AG09309 (cell line): ENCODE results near the gene RANBP3.

Source experiments
- DNase-seq: peaks from one replicate; pipeline ENCODE4 v3.0.0-alpha.2; 2010; ENCODE audit warnings: low read depth
- H3K4me3 ChIP-seq: 2 replicates; pipeline ENCODE4 v1.5.1; 2011; ENCODE audit warnings: mild to moderate bottlenecking, low read depth, low read length, moderate library complexity; ENCODE audit not compliant: control insufficient read depth
- TF ChIP-seq, protein P1 (sequence below): IDR thresholded peaks from 2 replicates; pipeline ENCODE4 v1.5.1; 2011; ENCODE audit warnings: mild to moderate bottlenecking, low read depth, low read length, inconsistent platforms; ENCODE audit not compliant: insufficient read depth, control insufficient read depth; ENCODE audit errors: missing control alignments

Gene RANBP3

DNA sequence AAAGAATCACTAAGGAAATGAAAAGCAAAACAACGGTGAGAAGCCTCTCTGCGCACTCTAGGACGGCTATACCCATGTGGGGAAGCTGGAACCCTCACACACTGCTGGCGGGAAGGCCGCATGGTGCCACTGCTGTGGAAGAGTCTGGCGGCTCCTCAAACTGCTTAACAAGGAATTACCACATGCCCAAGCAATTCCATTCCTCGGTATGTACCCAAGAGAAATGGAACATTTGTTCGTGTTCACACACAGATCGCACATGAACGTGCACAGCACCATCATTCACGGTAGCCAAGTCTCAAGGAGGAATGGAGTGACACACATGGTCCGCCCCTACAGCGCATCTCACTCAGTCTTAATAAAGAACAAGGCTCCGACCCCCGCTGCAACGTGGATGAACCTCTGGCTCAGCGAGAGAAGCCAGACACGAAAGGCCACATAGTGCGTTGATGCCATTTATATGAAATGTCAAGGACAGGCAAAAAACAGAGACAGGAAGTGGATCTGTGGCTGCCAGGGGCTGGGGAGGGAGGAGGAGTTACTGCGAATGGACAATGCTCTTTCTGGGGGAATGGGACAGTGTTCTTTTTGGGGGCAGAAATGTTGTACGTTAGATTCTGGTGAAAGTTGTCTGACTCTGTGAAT is 56.3 kb downstream of the RANBP3 start:
- no peak overlapping the region for H3K4me3 ChIP-seq
- no peak for DNase-seq
- TF ChIP-seq, protein P1, sequence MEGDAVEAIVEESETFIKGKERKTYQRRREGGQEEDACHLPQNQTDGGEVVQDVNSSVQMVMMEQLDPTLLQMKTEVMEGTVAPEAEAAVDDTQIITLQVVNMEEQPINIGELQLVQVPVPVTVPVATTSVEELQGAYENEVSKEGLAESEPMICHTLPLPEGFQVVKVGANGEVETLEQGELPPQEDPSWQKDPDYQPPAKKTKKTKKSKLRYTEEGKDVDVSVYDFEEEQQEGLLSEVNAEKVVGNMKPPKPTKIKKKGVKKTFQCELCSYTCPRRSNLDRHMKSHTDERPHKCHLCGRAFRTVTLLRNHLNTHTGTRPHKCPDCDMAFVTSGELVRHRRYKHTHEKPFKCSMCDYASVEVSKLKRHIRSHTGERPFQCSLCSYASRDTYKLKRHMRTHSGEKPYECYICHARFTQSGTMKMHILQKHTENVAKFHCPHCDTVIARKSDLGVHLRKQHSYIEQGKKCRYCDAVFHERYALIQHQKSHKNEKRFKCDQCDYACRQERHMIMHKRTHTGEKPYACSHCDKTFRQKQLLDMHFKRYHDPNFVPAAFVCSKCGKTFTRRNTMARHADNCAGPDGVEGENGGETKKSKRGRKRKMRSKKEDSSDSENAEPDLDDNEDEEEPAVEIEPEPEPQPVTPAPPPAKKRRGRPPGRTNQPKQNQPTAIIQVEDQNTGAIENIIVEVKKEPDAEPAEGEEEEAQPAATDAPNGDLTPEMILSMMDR, result no peak

DNA sequence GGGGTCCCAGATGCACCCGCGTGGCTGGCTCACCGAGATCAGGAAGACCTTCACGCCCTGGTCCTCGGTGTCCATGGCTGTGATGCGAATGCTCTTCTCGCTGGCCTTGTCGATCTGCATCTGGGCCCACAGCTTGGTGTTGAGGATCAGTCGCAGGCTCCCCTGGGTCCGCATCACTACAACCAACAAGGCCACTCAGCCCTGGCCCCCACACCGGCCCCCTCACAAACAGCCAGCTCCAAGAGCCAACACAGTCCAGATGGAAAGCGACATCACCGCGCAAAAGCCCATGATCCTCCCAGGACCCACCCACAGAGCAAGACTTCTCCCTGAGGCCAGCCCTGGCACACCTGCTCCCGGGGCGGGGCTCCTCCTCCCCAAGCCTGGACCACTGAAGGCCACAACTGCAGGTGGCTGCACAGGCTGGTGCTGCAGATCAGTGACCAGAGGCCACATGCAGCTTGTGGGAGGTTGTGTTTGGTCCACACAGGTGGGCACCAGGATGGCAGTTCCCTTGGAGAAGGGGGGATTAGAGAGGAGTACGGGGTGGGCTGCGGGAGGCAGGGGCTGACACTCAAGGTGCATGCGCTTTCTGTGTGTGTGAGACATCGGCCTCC is 59.4 kb downstream of the RANBP3 start:
- H3K4me3 ChIP-seq, result no peak overlapping the region
- no peak for DNase-seq
- TF ChIP-seq, protein P1, result no peak

DNA sequence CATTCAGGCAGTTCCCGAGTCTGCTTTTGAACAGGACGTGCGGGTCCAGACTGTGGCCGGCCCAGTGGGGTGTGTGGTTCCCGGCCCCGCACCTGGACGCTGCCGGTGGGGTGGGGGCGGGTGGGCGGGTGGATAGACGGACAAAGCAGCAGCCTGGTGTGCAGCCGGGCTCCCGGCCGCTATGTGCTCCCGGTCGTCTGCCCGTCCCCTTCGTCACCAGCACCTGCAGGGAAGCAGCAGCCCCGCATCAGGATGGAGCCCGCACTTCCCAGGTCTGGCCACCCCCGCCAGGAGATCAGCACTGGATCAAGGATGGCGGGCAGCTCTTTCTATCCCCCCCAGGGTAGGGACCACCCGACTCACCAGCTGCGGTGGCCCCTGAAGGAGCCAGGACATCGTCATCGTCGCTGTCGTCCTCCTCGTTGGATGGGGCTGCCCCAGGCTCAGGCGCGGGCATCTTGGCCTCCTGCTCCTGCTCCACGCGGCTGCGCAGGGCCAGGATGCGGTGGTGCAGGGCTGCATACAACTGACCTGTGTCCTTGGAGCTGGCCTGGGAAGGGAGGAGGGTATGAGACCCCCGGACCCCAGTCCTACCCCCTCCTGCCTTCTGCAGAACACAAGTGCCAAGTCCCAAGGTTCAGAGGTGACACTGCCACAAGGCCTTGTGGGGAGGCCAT is 60.4 kb downstream of the RANBP3 start:
- TF ChIP-seq, protein P1, result no peak
- H3K4me3 ChIP-seq, result no peak overlapping the region
- DNase-seq, result no peak

DNA sequence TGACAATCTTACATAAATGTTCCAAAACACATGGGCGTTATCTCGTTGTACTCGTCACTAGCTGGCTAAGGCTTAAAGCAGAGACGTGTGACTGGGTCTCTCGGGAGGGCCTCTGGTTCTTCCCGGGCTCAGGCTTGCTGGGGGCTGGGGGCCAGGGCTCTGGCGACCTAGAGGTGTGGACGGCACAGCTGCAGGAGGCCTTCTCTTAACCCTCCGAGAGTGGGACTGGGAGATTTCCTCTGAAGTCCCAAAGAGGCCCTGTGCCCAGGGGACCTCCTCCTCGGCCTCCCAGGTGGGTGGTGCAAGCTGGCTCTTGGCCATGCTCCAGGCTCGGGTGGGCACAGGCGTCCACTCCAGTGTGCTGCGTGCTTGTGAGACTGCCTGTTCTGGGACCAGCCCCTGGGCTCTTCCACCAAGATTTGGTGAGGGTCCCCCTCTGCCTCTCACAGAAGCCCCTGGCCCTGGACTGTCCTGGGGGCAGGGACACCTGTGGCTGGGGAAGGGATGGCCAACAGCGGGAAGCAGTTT is 61.7 kb downstream of the RANBP3 start:
- H3K4me3 ChIP-seq, result no peak overlapping the region
- TF ChIP-seq, protein P1, result no peak
- no peak for DNase-seq

DNA sequence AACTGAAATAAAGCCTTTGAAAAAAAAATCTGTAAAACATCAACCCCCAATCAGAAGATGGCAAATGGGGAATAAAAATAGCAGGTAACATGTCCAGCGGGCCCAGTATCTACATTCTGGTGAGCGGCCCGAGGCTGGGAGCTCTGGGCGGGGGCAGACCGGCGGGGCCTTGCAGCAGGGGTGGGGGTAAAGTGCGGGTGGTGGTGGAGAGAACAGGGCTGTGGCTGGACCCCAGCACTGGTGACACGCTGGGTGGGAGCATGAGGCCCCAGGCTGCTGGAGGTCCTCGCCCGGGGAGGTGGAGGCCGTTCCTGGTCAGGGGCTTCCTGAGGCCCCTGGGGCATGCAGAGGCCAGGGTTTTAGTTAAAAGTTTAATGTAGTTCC is 62.2 kb downstream of the RANBP3 start:
- TF ChIP-seq, protein P1, result no peak
- H3K4me3 ChIP-seq, result no peak overlapping the region
- no peak for DNase-seq

DNA sequence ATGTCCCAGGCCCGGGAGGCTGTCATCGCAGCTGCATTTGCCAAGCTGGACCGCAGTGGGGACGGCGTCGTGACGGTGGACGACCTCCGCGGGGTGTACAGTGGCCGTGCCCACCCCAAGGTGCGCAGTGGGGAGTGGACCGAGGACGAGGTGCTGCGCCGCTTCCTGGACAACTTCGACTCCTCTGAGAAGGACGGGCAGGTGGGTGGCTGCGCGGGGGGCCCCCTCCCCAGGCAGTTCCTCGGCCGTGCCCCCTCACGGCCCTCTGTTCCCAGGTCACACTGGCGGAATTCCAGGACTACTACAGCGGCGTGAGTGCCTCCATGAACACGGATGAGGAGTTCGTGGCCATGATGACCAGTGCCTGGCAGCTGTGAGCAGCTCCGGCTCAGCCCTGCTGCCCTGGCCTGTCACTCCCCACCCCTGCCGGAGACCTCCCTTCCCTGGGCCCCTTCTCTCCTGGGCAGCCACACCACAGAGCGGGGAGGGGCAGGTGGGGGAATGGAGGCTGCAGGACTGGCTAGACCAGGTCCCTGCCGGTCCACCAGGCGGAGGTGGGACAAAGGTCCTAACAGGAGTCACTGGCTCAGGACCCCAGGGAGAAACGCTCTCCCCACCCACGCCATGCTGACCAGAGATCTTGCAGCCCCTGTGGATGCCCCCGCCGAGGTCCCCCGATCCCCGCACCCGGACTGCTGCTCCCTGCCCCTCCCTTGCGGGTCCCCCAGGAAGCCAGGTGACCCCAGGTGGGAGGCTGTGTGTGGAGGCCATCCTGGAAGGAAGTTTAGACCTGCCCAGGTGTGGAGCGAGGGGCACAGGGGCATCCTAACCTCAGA is 62.8 kb downstream of the RANBP3 start:
- no peak for DNase-seq
- H3K4me3 ChIP-seq, result no peak overlapping the region
- TF ChIP-seq, protein P1, result no peak
